OCI-LY3 (cell line): ENCODE data around the gene MEF2C.

Experiments
- CTCF ChIP-seq: fragments of 200-600, 300-600 bp; sonication (generic); IDR thresholded peaks from 2 replicates; pipeline ENCODE4 v1.5.1; 2014; ENCODE audit warnings: antibody characterized with exemption, low read length, low read depth
- EZH2phosphoT487 ChIP-seq: fragments of 200-600 bp; shearing (Covaris generic); IDR thresholded peaks from 2 replicates; pipeline ENCODE4 v1.6.1; 2018; ENCODE audit warnings: antibody characterized with exemption, mixed run types, low read depth

GRCh38 chr5:88837222-88837621, 45.8 kb downstream of the MEF2C start:
- TF ChIP-seq CTCF = no peak
- no peak for TF ChIP-seq EZH2phosphoT487
